Measurements from ENCODE around the gene CDC42EP5. TPM values are rescaled to one million over a fixed set of nuclear protein-coding genes. Genes with fewer than 3 reads are reported as not detected.
A peak's percentile ranks its signal among the peaks of the same experiment; 100 is the strongest.
"Not testable (repeated sequence)": the region's sequence is repeated elsewhere in the genome, so short reads cannot be mapped to it uniquely, and the experiment has no call there.

Gene CDC42EP5
- polyA plus RNA-seq, 3 donors: not detected

GRCh38 chr19:54448040-54448773 lies 24.9 kb downstream of the CDC42EP5 start:
- Histone ChIP-seq H3K4me1 (ENCODE audit: control insufficient read depth in 1 of 2, insufficient read depth in 2 of 2, low read length in 2 of 2) (peaks cover 35 to 39% of the 10 kb centered on the region in 2 donors), H3K27me3 (ENCODE audit: control insufficient read depth in 2 of 2, insufficient read depth in 2 of 2, low read length in 2 of 2) (no peaks in the 10 kb centered on the region), H3K9me3 (replicated peaks in 1 of 2; ENCODE audit: control insufficient read depth in 1 of 2, insufficient read depth in 1 of 2, low read length in 2 of 2) (no peaks in the 10 kb centered on the region), H3K36me3 (replicated peaks in 1 of 2; ENCODE audit: control insufficient read depth in 1 of 2, insufficient read depth in 2 of 2, low read length in 2 of 2) (peaks cover 27 to 35% of the 10 kb centered on the region in 2 donors), H3K79me2 (ENCODE audit: insufficient read depth, low read length) (peaks cover 72% of the 10 kb centered on the region), H3K9ac (ENCODE audit: insufficient read depth, low read length, poor library complexity, severe bottlenecking) (peak overlapping the region; percentile 87), H4K20me1 (ENCODE audit: insufficient read depth, low read length) (peaks cover 37% of the 10 kb centered on the region), H2AFZ (ENCODE audit: insufficient read depth, low read depth, low read length, poor library complexity, severe bottlenecking) (peak overlapping the region; percentile 76), H3K4me3 (replicated peaks in 1 of 3; ENCODE audit: low read depth in 2 of 3, low read length in 3 of 3) (peak overlapping the region; percentile 57 to 90 (median 69)), H3K4me2 (replicated peaks; ENCODE audit: extremely low read depth, low read length, poor library complexity, severe bottlenecking) (peak overlapping the region; percentile 92), H3K27ac (ENCODE audit: low read depth in 1 of 2, low read length in 2 of 2) (peak overlapping the region; percentile 95 to 98)
- H3K4me1 Mint-ChIP-seq: peaks cover 35% of the 10 kb centered on the region
- peaks cover 0 to 3% (median 2%) of the 10 kb centered on the region in 3 donors for H3K27me3 Mint-ChIP-seq (ENCODE audit: low read depth in 3 of 3)
- peak overlapping the region; percentile 98 to 99 for H3K4me3 Mint-ChIP-seq
- no peak for TF ChIP-seq CTCF (IDR thresholded peaks at IDR 0.05)
- peak overlapping the region; percentile 99 to 100 (median 100) for H3K27ac Mint-ChIP-seq
- peaks cover 0 to 5% (median 0%) of the 10 kb centered on the region in 7 donors for H3K9me3 Mint-ChIP-seq
- 0% methylated on average over 31 of the region's 34 CpGs for whole genome bisulfite sequencing (ENCODE audit: insufficient coverage)
- peaks cover 43 to 63% of the 10 kb centered on the region in 2 donors for H3K36me3 Mint-ChIP-seq
- DNase-seq: peak; percentile 48 to 86 (median 71)
- intact Hi-C loops (cut with micrococcal nuclease): loop anchor here (2.0 to 10.0 kb wide), 3 partner anchors 15 to 253 kb away; partner anchors contain the start of genes LENG9 (in 1 of the 2) and TSEN34 (in 1 of the 2)

- Histone ChIP-seq H4K20me1 (ENCODE audit: insufficient read depth, low read length) (peaks cover 19% of the 10 kb centered on the region), H3K79me2 (ENCODE audit: insufficient read depth, low read length) (peaks cover 53% of the 10 kb centered on the region), H3K36me3 (replicated peaks in 1 of 2; ENCODE audit: control insufficient read depth in 1 of 2, insufficient read depth in 2 of 2, low read length in 2 of 2) (peaks cover 11 to 20% of the 10 kb centered on the region in 2 donors), H3K4me1 (ENCODE audit: control insufficient read depth in 1 of 2, insufficient read depth in 2 of 2, low read length in 2 of 2) (peaks cover 28 to 32% of the 10 kb centered on the region in 2 donors)
- not testable (repeated sequence) for H3K4me3 ChIP-seq (replicated peaks in 1 of 3; ENCODE audit: low read depth in 2 of 3, low read length in 3 of 3); H3K27ac Mint-ChIP-seq; DNase-seq; H3K9me3 Mint-ChIP-seq; H3K9ac ChIP-seq (ENCODE audit: insufficient read depth, low read length, poor library complexity, severe bottlenecking); H3K4me2 ChIP-seq (replicated peaks; ENCODE audit: extremely low read depth, low read length, poor library complexity, severe bottlenecking); H3K27me3 ChIP-seq (ENCODE audit: control insufficient read depth in 2 of 2, insufficient read depth in 2 of 2, low read length in 2 of 2); H2AFZ ChIP-seq (ENCODE audit: insufficient read depth, low read depth, low read length, poor library complexity, severe bottlenecking); H3K4me3 Mint-ChIP-seq; H3K9me3 ChIP-seq (replicated peaks in 1 of 2; ENCODE audit: control insufficient read depth in 1 of 2, insufficient read depth in 1 of 2, low read length in 2 of 2); H3K27me3 Mint-ChIP-seq (ENCODE audit: low read depth in 3 of 3); H3K27ac ChIP-seq (ENCODE audit: low read depth in 1 of 2, low read length in 2 of 2)
- WGBS (ENCODE audit: insufficient coverage): 93% methylated on average over 10 of the region's 15 CpGs
- peaks cover 35 to 60% of the 10 kb centered on the region in 2 donors for H3K36me3 Mint-ChIP-seq
- H3K4me1 Mint-ChIP-seq: peaks cover 28% of the 10 kb centered on the region
- intact Hi-C loops (cut with micrococcal nuclease): loop anchor here in 1 of 2 donors (10.0 kb wide), 1 partner anchor 252 kb away; the partner anchor contains the start of gene TSEN34
Observed at GRCh38 chr19:54446349-54446748, 26.7 kb downstream of the CDC42EP5 start.

Data from CD14-positive monocyte (primary cell).